Lung (tissue), 12 donors: ENCODE results near the gene MROH8. TPM values are rescaled to one million over a fixed set of nuclear protein-coding genes. Genes with fewer than 3 reads are reported as not detected.

Experiments
- ATAC-seq: fragments of 200-7000 bp; cut with Tn5 transposase; one replicate; pipeline ENCODE4 v1.9.1; 2020; ENCODE audit warnings: moderate number of reproducible peaks; ENCODE audit not compliant: insufficient read depth, low FRiP score
- DNase-seq, 3 donors: peaks; one replicate each; pipeline ENCODE4 v3.0.0-alpha.2; 2013 to 2017
- H3K27ac ChIP-seq, 2 donors: one replicate each; pipeline ENCODE4 v1.5.1; 2013; ENCODE audit warnings: mild to moderate bottlenecking in 2 of 2, moderate library complexity in 2 of 2, control low read depth in 1 of 2, inconsistent platforms in 1 of 2, low read depth in 1 of 2, low read length in 1 of 2
- H3K27me3 ChIP-seq, 3 donors: one replicate each; pipeline ENCODE4 v1.5.1; 2013; ENCODE audit warnings: low read length in 2 of 3; ENCODE audit not compliant: control insufficient read depth in 3 of 3, insufficient read depth in 3 of 3
- H3K36me3 ChIP-seq, 4 donors: one replicate each; pipeline ENCODE4 v1.5.1; 2013; ENCODE audit warnings: low read length in 4 of 4, mild to moderate bottlenecking in 1 of 4, moderate library complexity in 1 of 4; ENCODE audit not compliant: control insufficient read depth in 4 of 4, insufficient read depth in 4 of 4
- H3K4me1 ChIP-seq, 5 donors: one replicate each; pipeline ENCODE4 v1.5.1; 2013; ENCODE audit warnings: low read length in 5 of 5, mild to moderate bottlenecking in 2 of 5, moderate library complexity in 1 of 5; ENCODE audit not compliant: control insufficient read depth in 5 of 5, insufficient read depth in 5 of 5
- H3K4me3 ChIP-seq: one replicate; pipeline ENCODE4 v1.5.1; 2013; ENCODE audit warnings: mild to moderate bottlenecking, control low read depth, moderate library complexity
- H3K9ac ChIP-seq, 2 donors: one replicate each; pipeline ENCODE4 v1.5.1; 2013; ENCODE audit warnings: low read length in 2 of 2, control low read depth in 1 of 2; ENCODE audit not compliant: insufficient read depth in 1 of 2
- H3K9me3 ChIP-seq, 4 donors: one replicate each; pipeline ENCODE4 v1.5.1; 2013; ENCODE audit warnings: low read length in 3 of 4, mild to moderate bottlenecking in 1 of 4, moderate library complexity in 1 of 4; ENCODE audit not compliant: control insufficient read depth in 4 of 4, insufficient read depth in 3 of 4
- WGBS, 2 donors: extraction: QIAGEN DNeasy Blood & Tissue Kit; methylation state at CpG; one replicate each; pipeline ENCODE4 v1.1.7; 2013; 5-methylcytosine and 5-hydroxymethylcytosine counted together
- polyA plus RNA-seq, 2 donors: library from polyadenylated mRNA; stranded (reverse); fragments of 200-250 nt; gene quantifications; one replicate each; pipeline ENCODE4 v1.2.1, GENCODE V29; 2013
- total RNA-seq, 2 donors: library from RNA; depleted of rRNA in 1 of 2; stranded (reverse); fragments of >200 nt in 1 of 2; gene quantifications; one replicate each; pipeline ENCODE4 v1.2.1, GENCODE V29; 2014 to 2021
- TF ChIP-seq, protein P1 (sequence below): IDR thresholded peaks from 2 replicates; pipeline ENCODE4 v1.5.1; 2012; ENCODE audit warnings: mild to moderate bottlenecking; ENCODE audit errors: control extremely low read depth, extremely low read depth
- donor health status: control.
- donor health status: control.
- donor health status: Bipolar disorder and iron deficiency.
- donor health status: healthy.
- donor health status: DM: yes; HTN: yes; CAD: no.

The MROH8 gene
- total and polyA plus RNA-seq, 4 donors = 0.84 to 4.0 (median 2.5) TPM

DNA sequence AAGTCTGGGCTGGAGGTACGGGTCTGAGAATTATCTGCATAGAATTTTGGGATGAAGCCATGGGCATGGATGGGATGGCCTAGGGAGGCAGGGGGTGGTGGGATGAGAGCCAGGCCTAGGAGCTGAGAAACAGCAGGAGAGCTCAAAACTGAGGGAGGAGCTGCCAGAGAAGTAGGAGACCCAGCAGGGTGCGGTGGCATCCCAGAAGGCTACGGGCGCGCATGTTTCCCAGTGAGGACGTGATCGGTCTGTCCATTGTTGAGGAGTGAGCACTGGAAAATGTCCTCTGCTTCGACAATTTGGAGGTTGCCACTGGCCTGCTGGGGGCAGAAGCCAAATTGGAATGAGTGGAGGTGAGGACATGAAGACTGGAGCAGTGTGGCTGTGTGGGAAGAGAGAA is 14.5 kb upstream of the MROH8 start:
- Histone ChIP-seq H3K4me1 (peaks cover 0 to 11% (median 5%) of the 10 kb centered on the region in 5 donors), H3K27ac (no peak overlapping the region), H3K36me3 (peaks cover under 1 to 24% (median 9%) of the 10 kb centered on the region in 4 donors), H3K27me3 (no peaks in the 10 kb centered on the region), H3K9ac (no peak overlapping the region), H3K4me3 (no peak overlapping the region), H3K9me3 (no peaks in the 10 kb centered on the region)
- TF ChIP-seq, protein P1, sequence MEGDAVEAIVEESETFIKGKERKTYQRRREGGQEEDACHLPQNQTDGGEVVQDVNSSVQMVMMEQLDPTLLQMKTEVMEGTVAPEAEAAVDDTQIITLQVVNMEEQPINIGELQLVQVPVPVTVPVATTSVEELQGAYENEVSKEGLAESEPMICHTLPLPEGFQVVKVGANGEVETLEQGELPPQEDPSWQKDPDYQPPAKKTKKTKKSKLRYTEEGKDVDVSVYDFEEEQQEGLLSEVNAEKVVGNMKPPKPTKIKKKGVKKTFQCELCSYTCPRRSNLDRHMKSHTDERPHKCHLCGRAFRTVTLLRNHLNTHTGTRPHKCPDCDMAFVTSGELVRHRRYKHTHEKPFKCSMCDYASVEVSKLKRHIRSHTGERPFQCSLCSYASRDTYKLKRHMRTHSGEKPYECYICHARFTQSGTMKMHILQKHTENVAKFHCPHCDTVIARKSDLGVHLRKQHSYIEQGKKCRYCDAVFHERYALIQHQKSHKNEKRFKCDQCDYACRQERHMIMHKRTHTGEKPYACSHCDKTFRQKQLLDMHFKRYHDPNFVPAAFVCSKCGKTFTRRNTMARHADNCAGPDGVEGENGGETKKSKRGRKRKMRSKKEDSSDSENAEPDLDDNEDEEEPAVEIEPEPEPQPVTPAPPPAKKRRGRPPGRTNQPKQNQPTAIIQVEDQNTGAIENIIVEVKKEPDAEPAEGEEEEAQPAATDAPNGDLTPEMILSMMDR = no peak
- DNase-seq = no peak
- ATAC-seq = no peak
- 97 to 98% methylated on average over 8 of the region's 8 CpGs for WGBS, 2 donors

DNA sequence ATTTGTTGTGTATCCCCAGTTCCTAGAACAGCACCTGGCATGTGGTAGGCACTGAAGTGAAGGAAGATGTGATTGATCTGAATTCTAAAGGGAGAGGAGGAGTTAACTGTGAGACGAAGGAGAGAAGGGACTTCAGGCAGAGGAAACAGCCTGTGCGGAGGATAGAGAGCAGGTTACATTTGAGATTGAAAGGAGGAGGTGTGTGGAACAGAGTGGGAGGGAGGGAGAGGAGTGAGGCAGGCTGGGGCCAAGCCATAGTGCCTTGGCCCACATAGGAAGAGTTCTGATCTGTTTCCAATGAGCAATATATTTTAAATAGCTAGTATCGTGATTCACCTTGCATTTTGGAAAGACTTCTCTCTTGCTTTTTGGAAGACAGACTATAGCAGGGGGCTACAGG is 13.9 kb upstream of the MROH8 start:
- Histone ChIP-seq H3K27ac (no peak overlapping the region), H3K27me3 (no peaks in the 10 kb centered on the region), H3K9me3 (no peaks in the 10 kb centered on the region), H3K4me3 (no peak overlapping the region), H3K36me3 (peaks cover 3 to 19% (median 7%) of the 10 kb centered on the region in 4 donors), H3K4me1 (peaks cover 0 to 11% (median 5%) of the 10 kb centered on the region in 5 donors), H3K9ac (no peak overlapping the region)
- 84 to 88% methylated on average over 3 of the region's 3 CpGs for WGBS, 2 donors
- TF ChIP-seq, protein P1 = no peak
- no peak for DNase-seq
- no peak for ATAC-seq

DNA sequence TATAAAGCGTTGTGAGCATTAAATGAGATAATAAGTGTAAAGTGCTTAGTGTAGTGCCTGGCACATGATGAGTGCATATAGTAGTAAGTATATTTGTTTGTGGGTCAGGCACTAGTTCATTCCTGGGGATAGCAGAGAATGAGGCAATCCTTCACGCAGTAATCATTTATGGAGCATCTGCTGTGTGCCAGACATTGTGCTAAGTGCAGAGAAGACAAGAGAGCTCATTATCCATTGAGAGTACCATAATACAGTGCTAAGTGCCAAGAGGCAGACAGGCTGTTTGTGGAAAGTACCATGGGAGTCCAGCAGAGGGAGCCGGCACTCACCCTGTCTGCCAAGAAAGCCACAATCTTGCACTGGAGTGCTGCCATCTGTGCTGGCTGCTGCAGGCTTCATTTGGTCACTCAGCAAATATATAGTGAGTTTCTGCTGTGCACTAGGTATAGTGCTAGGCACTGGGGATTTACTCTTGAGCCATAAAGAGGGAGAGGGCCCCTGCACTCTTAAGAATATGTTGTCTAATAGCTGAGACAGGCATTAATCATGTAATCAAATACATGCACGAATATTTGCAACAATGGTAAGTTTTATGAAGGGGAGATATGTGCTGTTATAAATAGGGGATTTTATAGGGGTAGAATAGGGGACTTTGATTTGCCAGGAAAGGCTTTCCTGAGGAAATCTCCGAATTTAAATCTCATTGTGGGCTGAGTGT is 12.9 kb upstream of the MROH8 start:
- Histone ChIP-seq H3K27ac (no peak overlapping the region), H3K36me3 (peaks cover 3 to 16% (median 5%) of the 10 kb centered on the region in 4 donors), H3K9ac (no peak overlapping the region), H3K4me1 (peaks cover 0 to 11% (median 5%) of the 10 kb centered on the region in 5 donors), H3K27me3 (no peaks in the 10 kb centered on the region), H3K9me3 (no peaks in the 10 kb centered on the region), H3K4me3 (no peak overlapping the region)
- DNase-seq (peak; percentile 93 to 96 (median 93)), ATAC-seq (peak; percentile 90)
- 41 to 48% methylated on average over 5 of the region's 5 CpGs for WGBS, 2 donors
- TF ChIP-seq, protein P1 = peak; percentile 72
